Tibial nerve (tissue), 4 donors: ENCODE results near the gene GPRC6A. TPM values are rescaled to one million over a fixed set of nuclear protein-coding genes. Genes with fewer than 3 reads are reported as not detected.

ENCODE experiments used
- DNase-seq, 2 donors: peaks; one replicate each; pipeline ENCODE4 v3.0.0-alpha.2; 2019; ENCODE audit warnings: low spot score in 2 of 2
- H3K27ac ChIP-seq, 4 donors: fragments of 200-600 bp; sonication (generic) in 3 of 4; one replicate each; pipeline ENCODE4 v1.5.1; 2017 to 2019; ENCODE audit warnings: mild to moderate bottlenecking in 1 of 4
- H3K27me3 ChIP-seq, 2 donors: fragments of 200-600 bp; sonication (generic) in 1 of 2; one replicate each; pipeline versions ENCODE4 v1.5.1 to v1.6.0; 2017 to 2019
- H3K36me3 ChIP-seq, 3 donors: fragments of 200-600 bp; sonication (generic); one replicate each; pipeline ENCODE4 v1.5.1; 2018 to 2019
- H3K4me1 ChIP-seq, 4 donors: fragments of 200-600 bp; sonication (generic) in 3 of 4; one replicate each; pipeline ENCODE4 v1.5.1; 2017 to 2019
- H3K4me3 ChIP-seq, 4 donors: fragments of 200-600 bp; sonication (generic) in 3 of 4; one replicate each; pipeline ENCODE4 v1.5.1; 2017 to 2019; ENCODE audit warnings: mild to moderate bottlenecking in 1 of 4, moderate library complexity in 1 of 4
- H3K9me3 ChIP-seq, 4 donors: fragments of 200-600 bp; sonication (generic) in 3 of 4; one replicate each; pipeline ENCODE4 v1.5.1; 2017 to 2019
- CTCF ChIP-seq, 5 experiments: fragments of 200-600 bp in 3 of 5; fragments of 450-650 bp in 2 of 5; sonication (generic) in 3 of 5; IDR thresholded peaks; one replicate each; pipeline ENCODE4 v1.5.1; 2016 to 2019; ENCODE audit warnings: antibody characterized with exemption in 5 of 5, mild to moderate bottlenecking in 3 of 5, moderate library complexity in 2 of 5
- EP300 ChIP-seq, 2 donors: sonication (generic); formaldehyde crosslinking; IDR thresholded peaks; one replicate each; pipeline ENCODE4 v1.6.1; 2017; ENCODE audit warnings: antibody characterized with exemption in 2 of 2, mild to moderate bottlenecking in 1 of 2
- POLR2A ChIP-seq, 2 donors: fragments of 450-650 bp; IDR thresholded peaks; one replicate each; pipeline ENCODE4 v1.6.1; 2017; ENCODE audit warnings: antibody characterized with exemption in 2 of 2, mild to moderate bottlenecking in 2 of 2, moderate library complexity in 2 of 2
- WGBS, 2 donors: methylation state at CpG; one replicate each; pipeline ENCODE4 v1.1.5; 2018; 5-methylcytosine and 5-hydroxymethylcytosine counted together
- total RNA-seq, 4 donors: library from RNA; depleted of rRNA; stranded (reverse); fragments of >200 nt; gene quantifications; one replicate each; pipeline ENCODE4 v1.1.0, GENCODE V29; 2016

The GPRC6A gene
- total RNA-seq, 4 donors from 2014 or later: not detected

DNA sequence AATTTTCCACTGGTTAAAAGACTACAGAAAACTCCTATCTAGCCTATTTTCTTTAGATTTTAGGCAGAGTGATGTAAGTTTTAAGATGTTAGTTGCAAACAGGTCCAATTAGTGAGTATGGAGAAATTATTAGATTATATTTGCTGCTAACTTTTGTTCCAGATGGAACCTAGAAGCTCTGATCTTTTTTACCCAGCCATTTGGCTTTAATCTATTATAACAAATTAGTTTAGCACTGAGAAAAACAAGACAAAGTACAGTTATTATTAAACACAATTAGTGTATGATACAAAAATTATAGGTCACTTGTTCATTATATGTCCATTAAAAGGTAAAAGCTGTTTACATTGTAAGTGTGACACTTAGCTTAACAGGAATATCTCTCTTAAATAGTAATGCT lies 65.8 kb downstream of the GPRC6A start:
- no peak overlapping the region for H3K4me3 ChIP-seq
- no peak for TF ChIP-seq CTCF (IDR thresholded peaks at IDR 0.05)
- TF ChIP-seq POLR2A (IDR thresholded peaks at IDR 0.05): no peak
- no peak for TF ChIP-seq EP300 (IDR thresholded peaks at IDR 0.05)
- no peaks in the 10 kb centered on the region for H3K36me3 ChIP-seq
- no peak overlapping the region for H3K27ac ChIP-seq
- DNase-seq: no peak
- no peaks in the 10 kb centered on the region for H3K9me3 ChIP-seq
- peaks cover 0 to 34% (median 0%) of the 10 kb centered on the region in 4 donors for H3K4me1 ChIP-seq
- peaks cover 0 to 22% of the 10 kb centered on the region in 2 donors for H3K27me3 ChIP-seq

DNA sequence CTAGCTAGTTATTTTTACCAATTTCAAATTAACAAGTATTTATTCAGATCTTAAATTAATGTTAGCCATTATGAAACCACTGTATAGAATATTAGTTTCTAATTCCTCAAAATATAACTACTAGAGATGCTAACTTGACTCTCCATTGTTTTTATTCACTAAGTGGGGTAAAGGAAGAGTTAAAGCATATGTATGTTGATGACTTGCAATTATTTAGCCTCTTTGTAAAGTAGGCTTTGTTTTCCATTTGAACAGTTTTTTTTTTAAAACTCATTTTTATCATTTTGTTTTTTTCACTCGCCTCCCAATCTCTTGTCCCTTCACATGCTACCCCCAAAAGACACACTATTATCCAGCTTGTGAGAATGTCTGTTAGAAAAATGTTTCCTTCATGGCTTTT lies 66.6 kb downstream of the GPRC6A start:
- H3K9me3 ChIP-seq: no peaks in the 10 kb centered on the region
- no peak for DNase-seq
- peaks cover 0 to 22% of the 10 kb centered on the region in 2 donors for H3K27me3 ChIP-seq
- WGBS, 2 donors: 50 to 56% methylated on average over 1 of the region's 1 CpG
- H3K4me3 ChIP-seq: no peak overlapping the region
- peaks cover 0 to 30% (median 0%) of the 10 kb centered on the region in 4 donors for H3K4me1 ChIP-seq
- no peak overlapping the region for H3K27ac ChIP-seq
- H3K36me3 ChIP-seq: no peaks in the 10 kb centered on the region
- TF ChIP-seq EP300 (IDR thresholded peaks at IDR 0.05) (no peak), POLR2A (IDR thresholded peaks at IDR 0.05) (no peak), CTCF (IDR thresholded peaks at IDR 0.05) (no peak)

DNA sequence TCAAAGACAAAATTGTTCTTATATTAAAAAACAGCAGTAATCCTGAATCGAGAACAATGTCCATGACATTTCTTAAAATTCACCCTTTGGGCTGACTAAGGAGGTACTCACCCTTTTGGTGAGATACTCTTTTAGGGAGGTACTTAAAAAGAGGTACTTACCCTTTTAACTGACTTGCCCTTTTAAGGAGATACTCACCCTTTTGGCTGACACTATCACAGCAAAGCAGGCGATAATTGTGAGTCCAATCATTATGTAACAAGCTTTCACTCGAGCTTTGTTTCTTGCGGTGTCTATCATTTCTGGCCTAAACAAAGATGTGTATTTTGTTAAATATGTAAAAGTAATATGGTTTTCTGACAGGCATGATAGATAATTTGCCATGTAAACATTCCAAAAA lies 67.1 kb downstream of the GPRC6A start:
- Histone ChIP-seq H3K27ac (no peak overlapping the region), H3K4me1 (peaks cover 0 to 27% (median 0%) of the 10 kb centered on the region in 4 donors), H3K27me3 (peaks cover 0 to 22% of the 10 kb centered on the region in 2 donors), H3K9me3 (no peaks in the 10 kb centered on the region), H3K4me3 (no peak overlapping the region), H3K36me3 (no peaks in the 10 kb centered on the region)
- TF ChIP-seq EP300 (IDR thresholded peaks at IDR 0.05) (no peak), CTCF (IDR thresholded peaks at IDR 0.05) (no peak), POLR2A (IDR thresholded peaks at IDR 0.05) (no peak)
- no peak for DNase-seq
- WGBS, 2 donors: 57 to 61% methylated on average over 4 of the region's 4 CpGs

GRCh38 chr6:116745176-116745575 lies 83.7 kb downstream of the GPRC6A start:
- Histone ChIP-seq H3K9me3 (peaks cover 0 to 26% (median 7%) of the 10 kb centered on the region in 4 donors), H3K4me1 (no peaks in the 10 kb centered on the region), H3K27ac (no peak overlapping the region), H3K27me3 (no peaks in the 10 kb centered on the region), H3K36me3 (no peaks in the 10 kb centered on the region), H3K4me3 (no peak overlapping the region)
- TF ChIP-seq POLR2A (IDR thresholded peaks at IDR 0.05): no peak
- TF ChIP-seq EP300 (IDR thresholded peaks at IDR 0.05): no peak
- TF ChIP-seq CTCF (IDR thresholded peaks at IDR 0.05): no peak
- no peak for DNase-seq
- WGBS, 2 donors: 84 to 91% methylated on average over 5 of the region's 5 CpGs

Other genes with a start within 250 kb of the GPRC6A start
- under 1 TPM in 3 of 4 donors, not detected in 1; 0.30 to 0.78 (median 0.42) TPM for gene RSPH4A, start 212.6 kb downstream of the GPRC6A start, total RNA-seq
- 10 to 100 TPM in 2 of 4 donors, 1 to 10 TPM in 2; 4.2 to 16.8 (median 7.8) TPM for gene ZUP1, start 160.3 kb downstream of the GPRC6A start, total RNA-seq
- 10 to 100 TPM; 10.2 to 21.0 (median 12.2) TPM for gene KPNA5, start 147.9 kb downstream of the GPRC6A start, total RNA-seq
- 10 to 100 TPM in 3 of 4 donors, 1 to 10 TPM in 1; 6.7 to 26.7 (median 14.3) TPM for gene FAM162B, start 63.4 kb downstream of the GPRC6A start, total RNA-seq
- gene RFX6, start 48.2 kb upstream of the GPRC6A start, total RNA-seq: under 1 TPM in 1 of 4 donors, not detected in 3; 0.22 TPM